ENCODE measurements around the gene PEDS1.

DNA sequence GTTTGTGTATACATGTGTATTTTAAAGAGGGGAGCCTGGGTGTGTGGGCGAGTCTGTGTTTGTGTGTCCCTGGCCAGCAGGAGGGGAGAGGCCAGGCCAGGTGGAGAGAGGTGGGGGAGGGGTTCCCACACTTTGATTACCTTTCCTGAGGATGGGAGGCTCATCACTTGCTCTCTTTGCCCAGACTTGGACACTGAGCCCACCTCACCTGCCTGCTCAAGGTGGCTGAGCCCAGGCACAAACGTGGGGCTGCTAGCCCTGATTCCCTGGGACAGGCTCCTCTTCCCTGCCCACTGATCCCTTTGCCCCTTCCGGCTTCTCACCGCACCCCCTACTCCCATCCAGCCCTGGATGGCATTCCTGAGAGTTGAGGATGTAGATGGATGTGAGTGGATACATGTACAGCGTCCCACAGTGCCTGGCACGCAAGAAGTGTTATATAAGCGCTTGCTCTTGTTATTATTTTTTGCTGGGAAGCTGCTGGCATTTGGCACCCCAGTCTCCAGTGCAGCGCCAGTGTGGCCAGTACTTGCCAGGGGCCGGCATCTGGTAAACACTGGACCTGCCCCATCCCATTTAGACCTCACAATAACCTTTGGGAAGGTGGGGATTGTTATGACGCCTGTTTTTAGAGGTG lies 39.8 kb upstream of the PEDS1 start:
- TF ChIP-seq CTCF (conservative IDR thresholded peaks at IDR 0.05; ENCODE audit: low read depth, low read length) (0 out of 2 replicates have a peak, but pooled peaks have one; percentile 7), EZH2phosphoT487 (IDR thresholded peaks at IDR 0.05; ENCODE audit: borderline replicate concordance, low read length) (no peak), EZH2 (IDR thresholded peaks at IDR 0.05; ENCODE audit: low read length, unreplicated experiment) (no peak)
